K562 (cell line): ENCODE results near the gene MACROD2.

ENCODE experiments used
- SAP30 ChIP-seq: fragments of 200-600 bp; sonication (generic); IDR thresholded peaks from 2 replicates; pipeline ENCODE4 v1.6.1; 2012; ENCODE audit warnings: borderline replicate concordance, low read depth, mild to moderate bottlenecking, moderate library complexity, low read length, control low read depth, inconsistent platforms; ENCODE audit not compliant: insufficient read depth, poor library complexity, severe bottlenecking
- TAF1 ChIP-seq: IDR thresholded peaks from 2 replicates; pipeline ENCODE4 v1.6.1; 2011; ENCODE audit warnings: mild to moderate bottlenecking, low read length, moderate library complexity; ENCODE audit not compliant: insufficient read depth, control insufficient read depth, severe bottlenecking; ENCODE audit errors: extremely low read depth
- TF ChIP-seq, protein P1 (sequence below): sonication (generic); formaldehyde crosslinking; IDR thresholded peaks from 2 replicates; pipeline ENCODE4 v1.8.1; 2023; ENCODE audit warnings: mild to moderate bottlenecking, missing genetic modification reagents
- TF ChIP-seq, protein P2 (sequence below): sonication (generic); formaldehyde crosslinking; IDR thresholded peaks from 2 replicates; pipeline ENCODE4 v1.8.0; 2022; ENCODE audit warnings: missing genetic modification reagents, mild to moderate bottlenecking, borderline replicate concordance

GRCh38 chr20:14698605-14699373 lies 703.5 kb downstream of the MACROD2 start:
- TF ChIP-seq SAP30 (no peak), TAF1 (no peak)
- TF ChIP-seq, protein P1, sequence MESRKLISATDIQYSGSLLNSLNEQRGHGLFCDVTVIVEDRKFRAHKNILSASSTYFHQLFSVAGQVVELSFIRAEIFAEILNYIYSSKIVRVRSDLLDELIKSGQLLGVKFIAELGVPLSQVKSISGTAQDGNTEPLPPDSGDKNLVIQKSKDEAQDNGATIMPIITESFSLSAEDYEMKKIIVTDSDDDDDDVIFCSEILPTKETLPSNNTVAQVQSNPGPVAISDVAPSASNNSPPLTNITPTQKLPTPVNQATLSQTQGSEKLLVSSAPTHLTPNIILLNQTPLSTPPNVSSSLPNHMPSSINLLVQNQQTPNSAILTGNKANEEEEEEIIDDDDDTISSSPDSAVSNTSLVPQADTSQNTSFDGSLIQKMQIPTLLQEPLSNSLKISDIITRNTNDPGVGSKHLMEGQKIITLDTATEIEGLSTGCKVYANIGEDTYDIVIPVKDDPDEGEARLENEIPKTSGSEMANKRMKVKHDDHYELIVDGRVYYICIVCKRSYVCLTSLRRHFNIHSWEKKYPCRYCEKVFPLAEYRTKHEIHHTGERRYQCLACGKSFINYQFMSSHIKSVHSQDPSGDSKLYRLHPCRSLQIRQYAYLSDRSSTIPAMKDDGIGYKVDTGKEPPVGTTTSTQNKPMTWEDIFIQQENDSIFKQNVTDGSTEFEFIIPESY (CRISPR knock-in tag): no peak
- TF ChIP-seq, protein P2, sequence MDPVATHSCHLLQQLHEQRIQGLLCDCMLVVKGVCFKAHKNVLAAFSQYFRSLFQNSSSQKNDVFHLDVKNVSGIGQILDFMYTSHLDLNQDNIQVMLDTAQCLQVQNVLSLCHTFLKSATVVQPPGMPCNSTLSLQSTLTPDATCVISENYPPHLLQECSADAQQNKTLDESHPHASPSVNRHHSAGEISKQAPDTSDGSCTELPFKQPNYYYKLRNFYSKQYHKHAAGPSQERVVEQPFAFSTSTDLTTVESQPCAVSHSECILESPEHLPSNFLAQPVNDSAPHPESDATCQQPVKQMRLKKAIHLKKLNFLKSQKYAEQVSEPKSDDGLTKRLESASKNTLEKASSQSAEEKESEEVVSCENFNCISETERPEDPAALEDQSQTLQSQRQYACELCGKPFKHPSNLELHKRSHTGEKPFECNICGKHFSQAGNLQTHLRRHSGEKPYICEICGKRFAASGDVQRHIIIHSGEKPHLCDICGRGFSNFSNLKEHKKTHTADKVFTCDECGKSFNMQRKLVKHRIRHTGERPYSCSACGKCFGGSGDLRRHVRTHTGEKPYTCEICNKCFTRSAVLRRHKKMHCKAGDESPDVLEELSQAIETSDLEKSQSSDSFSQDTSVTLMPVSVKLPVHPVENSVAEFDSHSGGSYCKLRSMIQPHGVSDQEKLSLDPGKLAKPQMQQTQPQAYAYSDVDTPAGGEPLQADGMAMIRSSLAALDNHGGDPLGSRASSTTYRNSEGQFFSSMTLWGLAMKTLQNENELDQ (CRISPR knock-in tag): no peak
